Activated naive CD8-positive, alpha-beta T cell treated with anti-CD3 and anti-CD28 coated beads, Interleukin-2, amount 10 ng/mL, durations not matched to agents 7 days and 5 days (primary cell): ENCODE data around the gene LRRC46. TPM values are rescaled to one million over a fixed set of nuclear protein-coding genes. Genes with fewer than 3 reads are reported as not detected.

Source experiments
- ATAC-seq: fragments of 150-1000 bp; cut with Tn5 transposase; one replicate; pipeline ENCODE4 v1.10.0; 2021; ENCODE audit warnings: low read depth, moderate library complexity
- POLR2A ChIA-PET: fragments of 350-600 bp; sonication (Branson Sonifier 250); formaldehyde crosslinking; loops from one replicate; lab custom pipeline; 2021; ENCODE audit warnings: antibody characterized with exemption; lab: Charles Lee
- DNase-seq: peaks from one replicate; pipeline ENCODE4 v3.0.0; 2021
- H3K27ac Mint-ChIP-seq: one replicate; pipeline ENCODE4 v1.8.0; 2022; ENCODE audit warnings: mild to moderate bottlenecking, mixed read lengths
- H3K27me3 Mint-ChIP-seq: one replicate; pipeline ENCODE4 v1.8.0; 2022; ENCODE audit warnings: mild to moderate bottlenecking, moderate library complexity, mixed read lengths
- H3K36me3 Mint-ChIP-seq: one replicate; pipeline ENCODE4 v1.8.0; 2021; ENCODE audit warnings: mild to moderate bottlenecking, mixed read lengths
- H3K4me1 Mint-ChIP-seq: one replicate; pipeline ENCODE4 v1.8.0; 2021; ENCODE audit warnings: mixed read lengths
- H3K4me3 Mint-ChIP-seq: one replicate; pipeline ENCODE4 v1.8.0; 2022; ENCODE audit warnings: mild to moderate bottlenecking, moderate library complexity, mixed read lengths
- H3K9me3 Mint-ChIP-seq: one replicate; pipeline ENCODE4 v1.8.0; 2021; ENCODE audit warnings: mixed read lengths
- total RNA-seq, 2 experiments: library from RNA; stranded (reverse); gene quantifications; one replicate each; pipeline ENCODE4 v1.2.3, GENCODE V29; 2021

The LRRC46 gene
- total RNA-seq, 2 experiments from 2014 or later = 0.42 to 0.43 TPM

DNA sequence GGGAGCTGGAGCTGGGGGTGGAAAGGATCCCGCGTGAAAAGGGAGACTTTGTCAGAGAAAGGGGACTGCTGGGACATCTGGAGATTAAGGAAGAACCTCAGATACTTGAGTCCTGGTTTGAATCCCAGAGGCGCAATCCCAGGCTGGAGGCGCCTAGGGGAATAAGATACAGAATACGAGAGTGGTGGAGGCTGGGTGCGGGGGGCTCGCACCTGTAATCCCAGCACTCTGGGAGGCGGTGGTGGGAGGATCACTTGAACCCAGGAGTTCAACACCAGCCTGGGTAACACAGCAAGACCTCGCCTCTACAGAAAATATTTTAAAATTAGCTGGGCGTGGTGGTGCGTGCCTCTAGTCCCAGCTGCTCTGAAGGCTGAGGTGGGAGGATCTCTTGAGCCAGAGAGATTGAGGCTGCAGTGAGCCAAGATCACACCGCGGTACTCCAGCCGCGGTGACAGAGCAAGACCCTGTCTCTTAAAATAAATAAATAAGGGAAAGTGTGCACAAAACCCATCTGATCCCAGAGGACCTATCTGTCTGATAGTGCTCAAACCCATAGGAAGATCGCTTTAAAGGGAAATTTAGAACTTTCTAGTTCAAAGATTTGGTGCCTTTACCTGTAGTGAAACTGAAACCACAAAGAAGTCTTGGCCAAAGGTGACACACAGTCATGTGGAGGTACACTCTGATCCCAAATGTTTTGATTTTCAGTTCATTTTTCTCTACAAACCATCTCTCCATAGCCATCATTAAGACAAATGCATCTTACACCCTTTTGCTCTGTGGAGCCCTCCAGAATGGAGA lies 10.2 kb downstream of the LRRC46 start:
- H3K27ac Mint-ChIP-seq = peak overlapping the region; percentile 95
- no peak for DNase-seq
- peaks cover 18% of the 10 kb centered on the region for H3K27me3 Mint-ChIP-seq
- peaks cover 25% of the 10 kb centered on the region for H3K4me1 Mint-ChIP-seq
- no peak for ATAC-seq
- peaks cover 2% of the 10 kb centered on the region for H3K36me3 Mint-ChIP-seq
- H3K9me3 Mint-ChIP-seq = no peaks in the 10 kb centered on the region
- POLR2A ChIA-PET = interaction anchor here (0.9 to 3.3 kb wide), 7 partner anchors 10 to 176 kb away, joined by 3 to 31 read pairs (median 6); partner anchors contain the start of genes CDK5RAP3, LRRC46, MRPL10 and SP2
- H3K4me3 Mint-ChIP-seq = peak overlapping the region; percentile 100

DNA sequence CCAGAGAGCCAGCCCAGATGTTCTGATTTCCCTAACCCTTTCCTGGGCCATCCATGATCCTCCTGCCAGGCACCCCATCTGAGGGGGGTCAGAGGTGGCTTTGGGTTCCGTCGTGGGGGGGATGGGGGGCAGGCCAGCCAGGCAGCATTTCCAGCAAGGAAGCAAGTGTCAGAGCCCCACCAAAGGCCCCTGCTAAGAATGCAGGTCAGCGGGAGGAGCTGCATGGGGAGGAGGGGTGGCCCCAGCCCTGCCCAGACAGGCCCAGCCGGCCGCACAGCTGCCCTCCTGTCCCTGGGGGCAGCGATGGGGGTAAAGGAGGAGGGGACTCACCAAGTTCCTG lies 11.9 kb downstream of the LRRC46 start:
- Mint-ChIP-seq H3K36me3 (peaks cover 2% of the 10 kb centered on the region), H3K4me3 (no peak overlapping the region), H3K27me3 (peaks cover 30% of the 10 kb centered on the region), H3K4me1 (peaks cover 25% of the 10 kb centered on the region), H3K9me3 (no peaks in the 10 kb centered on the region), H3K27ac (no peak overlapping the region)
- POLR2A ChIA-PET = interaction anchor here (0.6 to 1.6 kb wide), 4 partner anchors 12 to 52 kb away, joined by 3 to 6 read pairs (median 4); partner anchors contain the start of genes LRRC46 and MRPL10
- DNase-seq = no peak
- no peak for ATAC-seq

DNA sequence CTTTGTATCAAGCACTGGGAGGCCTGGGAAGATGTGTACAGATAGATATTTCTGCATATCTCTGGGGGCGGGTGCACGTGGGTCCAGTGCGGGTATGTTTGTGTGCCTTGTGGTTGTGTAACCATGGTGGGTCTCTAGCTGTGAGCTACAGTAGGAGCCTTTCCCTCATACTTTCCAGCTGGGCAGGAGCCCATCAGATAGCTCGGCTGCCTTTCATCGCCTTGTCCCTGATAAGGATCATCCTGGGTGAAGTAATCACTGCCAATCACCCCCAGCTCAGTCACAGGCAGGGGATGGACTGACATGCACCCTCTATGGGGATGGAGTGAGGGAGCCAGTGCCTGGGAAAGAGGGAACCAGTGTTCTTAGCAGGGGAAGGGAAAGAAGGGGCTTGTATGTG lies 12.8 kb downstream of the LRRC46 start:
- Mint-ChIP-seq H3K27me3 (peaks cover 39% of the 10 kb centered on the region), H3K27ac (no peak overlapping the region), H3K4me3 (no peak overlapping the region), H3K36me3 (peaks cover 2% of the 10 kb centered on the region), H3K9me3 (no peaks in the 10 kb centered on the region), H3K4me1 (peaks cover 28% of the 10 kb centered on the region)
- no peak for ATAC-seq
- POLR2A ChIA-PET = no interaction called here
- no peak for DNase-seq

DNA sequence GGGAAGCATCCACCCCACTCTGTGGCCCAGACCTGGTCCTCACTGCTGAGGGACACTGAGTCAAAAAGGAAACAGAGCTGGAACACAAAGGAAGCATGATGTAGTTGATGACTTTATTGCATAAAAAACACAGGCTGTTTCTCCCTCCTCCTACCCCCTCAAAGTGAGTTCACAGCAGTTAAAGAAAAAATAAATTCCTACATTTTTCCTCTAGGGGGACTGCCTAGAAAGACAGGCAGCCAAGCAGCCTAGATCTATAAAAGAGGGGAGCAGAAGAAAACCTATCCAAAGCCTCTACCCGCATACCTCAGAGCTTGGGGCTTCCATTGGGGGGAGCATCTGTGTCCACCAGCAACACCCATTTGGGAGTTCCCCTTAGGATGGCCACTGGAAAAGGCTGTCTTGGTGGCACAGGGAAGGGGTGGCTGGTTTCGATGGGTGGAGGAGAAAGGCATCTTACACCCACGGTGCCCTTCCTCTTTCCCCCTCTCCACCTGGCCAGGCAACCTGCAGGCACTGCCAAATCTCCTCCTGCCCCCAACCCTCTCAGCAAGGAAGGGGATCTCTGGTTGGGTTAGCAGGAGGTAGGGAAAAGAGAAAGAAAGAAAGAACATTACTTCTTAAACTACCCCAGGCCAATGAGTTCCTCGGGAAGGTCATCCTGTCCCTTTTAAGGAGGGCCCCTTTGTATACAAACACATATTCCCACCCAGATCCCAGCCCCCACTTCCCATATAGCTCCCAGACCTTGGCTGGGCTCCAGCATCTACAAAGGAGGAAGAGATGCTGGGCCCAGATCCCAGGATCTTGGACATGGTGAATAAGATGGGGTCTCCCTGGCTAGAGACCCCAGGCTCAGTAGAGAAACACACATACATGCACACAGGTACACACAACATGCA lies 13.6 kb downstream of the LRRC46 start:
- DNase-seq (no peak), ATAC-seq (no peak)
- H3K9me3 Mint-ChIP-seq = no peaks in the 10 kb centered on the region
- peaks cover 2% of the 10 kb centered on the region for H3K36me3 Mint-ChIP-seq
- peaks cover 47% of the 10 kb centered on the region for H3K27me3 Mint-ChIP-seq
- POLR2A ChIA-PET = interaction anchor here (1.0 to 2.6 kb wide), 2 partner anchors 51 kb away, joined by 4 to 7 read pairs; partner anchors contain the start of gene SP2
- peaks cover 30% of the 10 kb centered on the region for H3K4me1 Mint-ChIP-seq
- H3K27ac Mint-ChIP-seq = no peak overlapping the region
- no peak overlapping the region for H3K4me3 Mint-ChIP-seq

DNA sequence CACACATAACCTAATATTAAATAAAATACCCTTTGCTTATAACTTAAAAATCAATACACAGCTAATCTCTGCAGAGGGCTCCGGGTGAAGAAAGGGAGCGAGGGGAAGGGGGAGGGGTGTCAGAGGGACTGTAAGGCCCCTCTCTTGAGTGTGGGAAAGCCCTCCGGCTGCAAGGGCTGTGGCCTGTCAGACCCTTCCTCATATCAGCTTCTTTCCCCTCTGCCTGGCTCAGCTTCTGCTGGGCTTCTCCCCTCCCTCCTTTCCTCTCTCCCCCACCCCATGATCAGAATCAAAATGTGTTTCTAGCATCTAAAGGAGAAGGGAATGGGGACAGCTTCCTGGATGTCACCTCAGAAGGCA lies 14.2 kb downstream of the LRRC46 start:
- POLR2A ChIA-PET = interaction anchor here (2.6 kb wide), 1 partner anchor 50 kb away, joined by 7 read pairs; the partner anchor contains the start of gene SP2
- ATAC-seq (no peak), DNase-seq (no peak)
- Mint-ChIP-seq H3K9me3 (no peaks in the 10 kb centered on the region), H3K27ac (no peak overlapping the region), H3K4me3 (no peak overlapping the region), H3K27me3 (peaks cover 54% of the 10 kb centered on the region), H3K36me3 (peaks cover 2% of the 10 kb centered on the region), H3K4me1 (peaks cover 28% of the 10 kb centered on the region)

DNA sequence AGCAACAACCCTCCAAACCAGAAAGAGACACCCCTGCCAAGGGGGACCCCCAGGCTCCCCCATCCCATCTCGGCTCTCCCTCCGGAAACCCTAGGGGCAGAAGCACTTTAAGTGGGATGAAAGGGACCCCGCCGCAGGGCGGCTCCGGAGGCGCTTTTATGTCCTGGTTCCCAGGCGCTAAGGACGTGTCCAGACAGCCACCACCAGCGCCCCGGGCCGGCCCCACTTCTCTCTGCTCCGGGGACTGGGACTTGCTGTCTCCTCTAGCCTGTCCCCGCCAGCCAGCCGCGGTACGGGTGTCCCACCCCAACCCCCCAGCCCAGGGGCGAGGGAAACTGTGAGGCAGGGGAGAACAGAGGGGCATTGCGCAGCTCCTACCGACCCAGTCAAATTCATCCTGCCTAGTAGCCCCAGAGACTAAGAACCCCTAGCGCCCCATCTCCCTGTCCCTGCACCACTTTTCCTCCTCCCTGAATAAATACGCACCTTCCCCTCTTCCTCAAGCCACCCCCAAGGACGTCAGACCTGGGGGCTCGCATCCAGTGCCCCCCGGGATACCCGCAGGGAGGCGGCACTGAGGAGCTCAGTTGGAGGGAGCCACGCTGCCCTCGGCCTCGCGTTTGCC lies 15.4 kb downstream of the LRRC46 start:
- Mint-ChIP-seq H3K36me3 (no peaks in the 10 kb centered on the region), H3K4me1 (peaks cover 21% of the 10 kb centered on the region), H3K27me3 (peaks cover 62% of the 10 kb centered on the region), H3K9me3 (no peaks in the 10 kb centered on the region), H3K27ac (no peak overlapping the region), H3K4me3 (peak overlapping the region; percentile 25)
- POLR2A ChIA-PET = interaction anchor here (1.2 to 2.6 kb wide), 2 partner anchors 40 to 49 kb away, joined by 3 to 7 read pairs; partner anchors contain the start of gene SP2
- no peak for DNase-seq
- ATAC-seq = no peak

DNA sequence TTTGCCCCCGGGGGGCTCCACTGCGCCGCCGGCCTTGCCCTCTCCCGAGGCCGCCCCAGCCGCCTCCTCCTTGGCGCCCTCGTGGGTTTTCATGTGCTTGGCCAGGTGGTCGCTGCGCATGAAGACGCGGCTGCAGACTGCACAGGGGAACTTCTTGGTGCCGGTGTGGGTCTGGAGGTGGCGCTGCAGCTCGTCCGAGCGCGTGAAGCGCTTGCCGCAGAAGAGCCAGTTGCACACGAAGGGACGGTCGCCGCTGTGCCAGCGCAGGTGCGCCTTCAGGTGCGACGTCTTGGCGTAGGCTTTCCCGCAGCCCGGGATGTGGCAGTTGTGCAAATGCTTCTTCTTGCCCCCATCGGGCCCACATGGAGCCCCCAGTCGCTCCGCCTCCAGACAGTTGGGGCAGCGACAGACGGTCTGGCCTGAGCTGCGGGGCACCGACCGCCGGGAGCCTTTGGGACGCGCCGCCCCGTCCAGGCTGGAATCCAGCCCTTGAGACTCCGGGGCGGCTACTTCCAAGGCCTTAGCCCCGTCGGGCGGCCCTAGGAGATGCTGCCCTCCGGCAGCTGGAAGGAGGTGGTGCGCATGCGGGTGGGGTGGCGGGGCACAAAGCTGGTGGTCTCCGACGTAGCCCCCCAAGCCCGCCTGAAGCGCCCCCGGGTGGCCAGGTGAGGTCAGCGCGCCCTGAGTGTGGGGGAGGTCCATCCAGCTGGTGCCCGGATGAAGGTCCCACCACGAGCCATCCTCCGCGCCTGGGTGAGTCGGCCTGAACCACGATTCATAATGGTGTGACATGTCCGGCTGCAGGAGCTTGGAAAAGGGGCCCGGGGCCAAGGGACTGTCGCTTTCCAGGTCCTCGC lies 16.1 kb downstream of the LRRC46 start:
- H3K27ac Mint-ChIP-seq = no peak overlapping the region
- no peaks in the 10 kb centered on the region for H3K36me3 Mint-ChIP-seq
- ATAC-seq = peak; percentile 16
- peak; percentile 53 for DNase-seq
- peaks cover 20% of the 10 kb centered on the region for H3K4me1 Mint-ChIP-seq
- no peak overlapping the region for H3K4me3 Mint-ChIP-seq
- no peaks in the 10 kb centered on the region for H3K9me3 Mint-ChIP-seq
- H3K27me3 Mint-ChIP-seq = peaks cover 69% of the 10 kb centered on the region
- POLR2A ChIA-PET = interaction anchor here (1.2 to 2.6 kb wide), 2 partner anchors 39 to 48 kb away, joined by 3 to 7 read pairs; partner anchors contain the start of gene SP2

DNA sequence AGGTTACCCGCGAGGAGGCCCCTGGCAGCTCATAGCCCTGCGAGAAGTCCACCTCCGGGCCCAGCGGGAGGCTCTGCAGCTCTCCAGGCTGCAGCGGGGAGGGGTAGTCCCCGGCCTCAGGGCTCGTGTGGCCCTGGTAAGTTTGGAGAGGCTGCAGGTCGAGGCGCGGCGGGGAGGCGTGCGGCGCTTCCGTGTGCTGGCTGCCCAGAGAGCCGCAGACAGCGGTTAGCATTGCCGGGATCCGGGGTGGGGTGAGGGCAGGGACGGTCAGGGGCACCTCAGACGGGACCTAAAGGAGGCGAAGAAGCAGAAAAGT lies 16.7 kb downstream of the LRRC46 start:
- peaks cover 17% of the 10 kb centered on the region for H3K4me1 Mint-ChIP-seq
- POLR2A ChIA-PET = interaction anchor here (2.4 to 2.6 kb wide), 2 partner anchors 47 to 48 kb away, joined by 7 to 10 read pairs; partner anchors contain the start of gene SP2
- H3K4me3 Mint-ChIP-seq = no peak overlapping the region
- H3K9me3 Mint-ChIP-seq = no peaks in the 10 kb centered on the region
- no peak overlapping the region for H3K27ac Mint-ChIP-seq
- peaks cover 75% of the 10 kb centered on the region for H3K27me3 Mint-ChIP-seq
- no peaks in the 10 kb centered on the region for H3K36me3 Mint-ChIP-seq
- ATAC-seq (no peak), DNase-seq (no peak)

DNA sequence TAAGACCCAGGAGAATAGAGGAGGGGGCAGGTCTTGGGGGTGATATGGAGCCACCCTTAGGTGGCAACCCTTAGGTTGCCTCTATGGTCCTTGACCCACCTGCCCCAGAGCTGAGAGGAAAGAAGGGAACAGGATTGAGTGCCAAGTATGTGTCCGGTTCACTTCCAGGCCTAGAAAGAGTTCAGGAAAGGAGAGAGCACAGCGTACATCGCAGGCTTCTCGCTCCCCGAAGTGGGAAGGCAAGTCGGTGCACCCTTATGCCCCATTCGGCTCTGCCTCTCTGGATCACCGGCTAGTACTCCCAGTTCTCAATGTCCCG lies 18.9 kb downstream of the LRRC46 start:
- peaks cover 92% of the 10 kb centered on the region for H3K27me3 Mint-ChIP-seq
- peak overlapping the region; percentile 39 for H3K4me3 Mint-ChIP-seq
- no peak overlapping the region for H3K27ac Mint-ChIP-seq
- H3K4me1 Mint-ChIP-seq = peaks cover 19% of the 10 kb centered on the region
- DNase-seq = no peak
- POLR2A ChIA-PET = interaction anchor here (0.9 to 2.4 kb wide), 3 partner anchors 33 to 55 kb away, joined by 3 to 10 read pairs (median 4); partner anchors contain the start of gene SP2
- H3K36me3 Mint-ChIP-seq = no peaks in the 10 kb centered on the region
- no peaks in the 10 kb centered on the region for H3K9me3 Mint-ChIP-seq
- no peak for ATAC-seq

DNA sequence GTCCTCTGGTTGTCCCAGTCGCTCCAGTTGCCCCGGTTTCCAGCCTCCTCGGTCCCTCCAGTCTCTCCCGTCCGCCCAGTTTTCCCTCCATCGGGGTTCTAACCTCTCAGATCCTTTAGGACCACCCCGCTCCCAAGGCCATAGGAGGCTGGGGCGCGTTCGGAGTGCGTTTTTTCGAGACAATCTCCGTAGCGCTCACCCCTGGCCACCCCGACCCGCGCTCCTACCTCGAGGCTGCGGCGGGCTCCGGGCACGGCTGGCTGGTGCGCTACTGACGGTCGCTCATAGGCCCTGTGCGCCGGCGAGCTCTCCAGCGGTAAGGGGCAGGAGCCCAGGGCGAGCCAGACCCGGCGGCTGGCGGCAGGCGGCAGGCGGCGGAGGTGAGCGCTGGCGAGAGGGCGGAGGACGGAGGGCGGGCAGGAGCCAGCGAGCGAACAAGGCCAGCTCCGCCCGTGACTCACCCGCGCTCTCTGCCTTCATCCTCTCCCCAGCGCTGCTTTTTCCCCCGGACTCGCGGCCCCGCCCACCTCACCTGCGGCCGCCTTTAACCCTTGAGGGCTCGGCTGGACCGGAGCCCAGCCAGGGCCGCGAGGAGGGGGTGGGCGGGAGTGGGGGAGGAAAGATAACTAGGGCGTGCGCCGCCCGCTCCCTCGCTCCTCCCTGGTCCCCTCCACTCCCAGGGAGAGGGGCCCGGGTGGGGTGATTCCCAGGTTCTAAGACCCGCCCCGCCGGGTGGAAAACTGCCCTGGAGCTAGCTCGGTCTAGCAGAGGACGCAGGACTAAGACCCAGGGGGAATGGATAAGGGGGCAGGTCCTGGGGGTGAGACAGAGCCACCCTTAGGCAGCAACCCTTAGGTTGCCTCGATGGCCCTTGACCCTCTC lies 19.5 kb downstream of the LRRC46 start, which contains the start of gene SP6:
Gene SP6, minus strand, starts transcription at position 472 of the 882 bp plus-strand sequence. CDS start 2,734 bp downstream, outside the sequence.
- H3K36me3 Mint-ChIP-seq = no peaks in the 10 kb centered on the region
- no peak within 1 kb of the TSS for H3K27ac Mint-ChIP-seq
- peak within 1 kb of the TSS; percentile 39 for H3K4me3 Mint-ChIP-seq
- H3K4me1 Mint-ChIP-seq = peaks cover 19% of the 10 kb centered on the region
- peaks cover 91% of the 10 kb centered on the region for H3K27me3 Mint-ChIP-seq
- POLR2A ChIA-PET = interaction anchor here (0.9 to 2.4 kb wide), 4 partner anchors 33 to 54 kb away, joined by 3 to 10 read pairs (median 5); partner anchors contain the start of gene SP2
- peak; percentile 87 for ATAC-seq
- DNase-seq = peak; percentile 72
- no peaks in the 10 kb centered on the region for H3K9me3 Mint-ChIP-seq

DNA sequence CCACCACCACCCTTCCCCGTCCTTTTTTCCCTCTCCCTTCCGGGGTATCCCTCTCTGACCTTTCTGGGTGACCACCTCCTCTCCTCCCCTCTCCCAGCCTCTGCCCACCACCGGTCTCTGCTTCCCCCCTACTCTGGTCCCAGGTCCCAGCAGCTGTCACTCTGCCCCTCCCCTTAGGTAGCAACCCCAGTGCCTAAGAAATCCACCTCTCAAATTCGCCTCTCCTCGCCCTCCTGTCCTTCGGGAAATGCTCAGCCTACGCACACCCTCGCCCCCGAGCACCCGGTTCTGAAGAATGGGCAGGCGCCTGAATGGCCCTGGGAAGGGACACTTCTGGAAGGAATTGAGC lies 20.3 kb downstream of the LRRC46 start:
- Mint-ChIP-seq H3K4me1 (peaks cover 19% of the 10 kb centered on the region), H3K4me3 (peak overlapping the region; percentile 8), H3K36me3 (no peaks in the 10 kb centered on the region), H3K9me3 (no peaks in the 10 kb centered on the region), H3K27me3 (peaks cover 88% of the 10 kb centered on the region), H3K27ac (no peak overlapping the region)
- no peak for DNase-seq
- POLR2A ChIA-PET = interaction anchor here (1.6 kb wide), 1 partner anchor 44 kb away, joined by 6 read pairs; the partner anchor contains the start of gene SP2
- no peak for ATAC-seq
